Tibial nerve (tissue), 4 donors: ENCODE data around the gene IL1RAPL2. TPM values are rescaled to one million over a fixed set of nuclear protein-coding genes. Genes with fewer than 3 reads are reported as not detected.
"Not testable (repeated sequence)": the region's sequence is repeated elsewhere in the genome, so short reads cannot be mapped to it uniquely, and the experiment has no call there.

ENCODE experiments used
- DNase-seq, 2 donors: peaks; one replicate each; pipeline ENCODE4 v3.0.0-alpha.2; 2019; ENCODE audit warnings: low spot score in 2 of 2
- H3K27ac ChIP-seq, 4 donors: fragments of 200-600 bp; sonication (generic) in 3 of 4; one replicate each; pipeline ENCODE4 v1.5.1; 2017 to 2019; ENCODE audit warnings: mild to moderate bottlenecking in 1 of 4
- H3K27me3 ChIP-seq, 2 donors: fragments of 200-600 bp; sonication (generic) in 1 of 2; one replicate each; pipeline versions ENCODE4 v1.5.1 to v1.6.0; 2017 to 2019
- H3K36me3 ChIP-seq, 3 donors: fragments of 200-600 bp; sonication (generic); one replicate each; pipeline ENCODE4 v1.5.1; 2018 to 2019
- H3K4me1 ChIP-seq, 4 donors: fragments of 200-600 bp; sonication (generic) in 3 of 4; one replicate each; pipeline ENCODE4 v1.5.1; 2017 to 2019
- H3K4me3 ChIP-seq, 4 donors: fragments of 200-600 bp; sonication (generic) in 3 of 4; one replicate each; pipeline ENCODE4 v1.5.1; 2017 to 2019; ENCODE audit warnings: mild to moderate bottlenecking in 1 of 4, moderate library complexity in 1 of 4
- H3K9me3 ChIP-seq, 4 donors: fragments of 200-600 bp; sonication (generic) in 3 of 4; one replicate each; pipeline ENCODE4 v1.5.1; 2017 to 2019
- EP300 ChIP-seq, 2 donors: sonication (generic); formaldehyde crosslinking; IDR thresholded peaks; one replicate each; pipeline ENCODE4 v1.6.1; 2017; ENCODE audit warnings: antibody characterized with exemption in 2 of 2, mild to moderate bottlenecking in 1 of 2
- POLR2A ChIP-seq, 2 donors: fragments of 450-650 bp; IDR thresholded peaks; one replicate each; pipeline ENCODE4 v1.6.1; 2017; ENCODE audit warnings: antibody characterized with exemption in 2 of 2, mild to moderate bottlenecking in 2 of 2, moderate library complexity in 2 of 2
- WGBS, 2 donors: methylation state at CpG; one replicate each; pipeline ENCODE4 v1.1.5; 2018; 5-methylcytosine and 5-hydroxymethylcytosine counted together
- total RNA-seq, 4 donors: library from RNA; depleted of rRNA; stranded (reverse); fragments of >200 nt; gene quantifications; one replicate each; pipeline ENCODE4 v1.1.0, GENCODE V29; 2016
- TF ChIP-seq, protein P1 (sequence below), 5 experiments: fragments of 200-600 bp in 3 of 5; fragments of 450-650 bp in 2 of 5; sonication (generic) in 3 of 5; IDR thresholded peaks; one replicate each; pipeline ENCODE4 v1.5.1; 2016 to 2019; ENCODE audit warnings: antibody characterized with exemption in 5 of 5, mild to moderate bottlenecking in 3 of 5, moderate library complexity in 2 of 5

The IL1RAPL2 gene
- total RNA-seq, 4 donors from 2014 or later = not detected

DNA sequence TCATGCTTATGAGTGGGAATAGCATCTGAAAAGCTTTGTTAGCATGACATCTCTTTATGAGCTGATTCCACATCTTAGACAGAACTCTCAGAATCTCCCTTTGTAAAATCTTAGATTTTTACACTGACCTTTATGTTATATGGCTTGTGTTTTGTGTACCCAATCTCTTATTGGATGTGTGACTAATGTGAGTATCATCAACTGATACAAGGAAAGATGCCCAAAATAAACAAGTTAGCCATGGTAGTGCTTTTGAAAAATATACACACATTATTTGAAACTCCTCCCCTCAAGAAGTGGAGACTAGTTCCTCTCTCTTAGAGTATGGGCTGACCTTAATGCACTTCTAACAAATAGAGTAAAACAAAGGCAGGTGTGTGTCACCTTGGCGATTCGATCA, 1096.2 kb downstream of the IL1RAPL2 start:
- H3K9me3 ChIP-seq = no peaks in the 10 kb centered on the region
- H3K4me3 ChIP-seq = no peak overlapping the region
- 83 to 100% methylated on average over 2 of the region's 2 CpGs for WGBS, 2 donors
- no peaks in the 10 kb centered on the region for H3K36me3 ChIP-seq
- no peaks in the 10 kb centered on the region for H3K4me1 ChIP-seq
- no peak for DNase-seq
- no peak for TF ChIP-seq POLR2A (IDR thresholded peaks at IDR 0.05)
- TF ChIP-seq, protein P1, sequence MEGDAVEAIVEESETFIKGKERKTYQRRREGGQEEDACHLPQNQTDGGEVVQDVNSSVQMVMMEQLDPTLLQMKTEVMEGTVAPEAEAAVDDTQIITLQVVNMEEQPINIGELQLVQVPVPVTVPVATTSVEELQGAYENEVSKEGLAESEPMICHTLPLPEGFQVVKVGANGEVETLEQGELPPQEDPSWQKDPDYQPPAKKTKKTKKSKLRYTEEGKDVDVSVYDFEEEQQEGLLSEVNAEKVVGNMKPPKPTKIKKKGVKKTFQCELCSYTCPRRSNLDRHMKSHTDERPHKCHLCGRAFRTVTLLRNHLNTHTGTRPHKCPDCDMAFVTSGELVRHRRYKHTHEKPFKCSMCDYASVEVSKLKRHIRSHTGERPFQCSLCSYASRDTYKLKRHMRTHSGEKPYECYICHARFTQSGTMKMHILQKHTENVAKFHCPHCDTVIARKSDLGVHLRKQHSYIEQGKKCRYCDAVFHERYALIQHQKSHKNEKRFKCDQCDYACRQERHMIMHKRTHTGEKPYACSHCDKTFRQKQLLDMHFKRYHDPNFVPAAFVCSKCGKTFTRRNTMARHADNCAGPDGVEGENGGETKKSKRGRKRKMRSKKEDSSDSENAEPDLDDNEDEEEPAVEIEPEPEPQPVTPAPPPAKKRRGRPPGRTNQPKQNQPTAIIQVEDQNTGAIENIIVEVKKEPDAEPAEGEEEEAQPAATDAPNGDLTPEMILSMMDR (IDR thresholded peaks at IDR 0.05) = no peak
- TF ChIP-seq EP300 (IDR thresholded peaks at IDR 0.05) = no peak
- no peak overlapping the region for H3K27ac ChIP-seq
- peaks cover 0 to 12% of the 10 kb centered on the region in 2 donors for H3K27me3 ChIP-seq

- H3K27ac ChIP-seq = no peak overlapping the region
- H3K9me3 ChIP-seq = no peaks in the 10 kb centered on the region
- H3K27me3 ChIP-seq = no peaks in the 10 kb centered on the region
- 55 to 61% methylated on average over 2 of the region's 2 CpGs for WGBS, 2 donors
- no peaks in the 10 kb centered on the region for H3K4me1 ChIP-seq
- no peak overlapping the region for H3K4me3 ChIP-seq
- H3K36me3 ChIP-seq = no peaks in the 10 kb centered on the region
- DNase-seq = no peak
- no peak for TF ChIP-seq POLR2A (IDR thresholded peaks at IDR 0.05)
- no peak for TF ChIP-seq EP300 (IDR thresholded peaks at IDR 0.05)
- TF ChIP-seq, protein P1 (IDR thresholded peaks at IDR 0.05) = no peak
Observed at GRCh38 chrX:105664243-105664642, 1098.2 kb downstream of the IL1RAPL2 start.

- not testable (repeated sequence) for H3K27me3 ChIP-seq, H3K4me3 ChIP-seq, DNase-seq, H3K36me3 ChIP-seq, H3K9me3 ChIP-seq, H3K4me1 ChIP-seq, H3K27ac ChIP-seq
- 90% methylated on average over 7 of the region's 7 CpGs; no CpG with 5 or more reads in 1 of the 2 donors for WGBS, 2 donors
Observed at GRCh38 chrX:105684288-105684687, 1118.3 kb downstream of the IL1RAPL2 start.

- H3K4me1 ChIP-seq = no peaks in the 10 kb centered on the region
- no peaks in the 10 kb centered on the region for H3K9me3 ChIP-seq
- H3K27ac ChIP-seq = no peak overlapping the region
- peaks cover 0 to 13% of the 10 kb centered on the region in 2 donors for H3K27me3 ChIP-seq
- DNase-seq = no peak
- H3K36me3 ChIP-seq = no peaks in the 10 kb centered on the region
- WGBS, 2 donors = 52 to 53% methylated on average over 1 of the region's 1 CpG
- TF ChIP-seq EP300 (IDR thresholded peaks at IDR 0.05) (no peak), POLR2A (IDR thresholded peaks at IDR 0.05) (no peak)
- TF ChIP-seq, protein P1 (IDR thresholded peaks at IDR 0.05) = no peak
- H3K4me3 ChIP-seq = no peak overlapping the region
Observed at GRCh38 chrX:105694839-105695238, 1128.8 kb downstream of the IL1RAPL2 start.

DNA sequence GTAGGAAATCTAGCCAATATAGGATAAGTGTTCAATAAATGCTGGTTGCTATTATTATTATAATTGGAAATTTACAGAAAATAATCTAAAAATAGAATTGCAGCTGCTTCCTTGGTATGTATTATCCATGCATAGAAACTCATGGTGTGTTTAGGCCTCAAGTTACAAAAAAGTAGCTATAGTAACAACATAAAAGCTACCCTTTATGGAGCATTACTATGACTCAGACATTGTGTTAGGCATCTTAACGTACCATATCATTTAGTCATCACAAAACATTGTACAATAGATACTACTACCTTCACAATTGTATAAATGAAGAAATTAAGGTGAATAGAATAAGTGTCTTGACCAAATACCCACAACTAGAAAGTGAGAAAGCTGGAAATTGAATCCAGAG, 1129.5 kb downstream of the IL1RAPL2 start:
- peaks cover 0 to 14% of the 10 kb centered on the region in 2 donors for H3K27me3 ChIP-seq
- no peaks in the 10 kb centered on the region for H3K36me3 ChIP-seq
- no peak for DNase-seq
- H3K27ac ChIP-seq = no peak overlapping the region
- H3K4me3 ChIP-seq = no peak overlapping the region
- no peaks in the 10 kb centered on the region for H3K4me1 ChIP-seq
- H3K9me3 ChIP-seq = no peaks in the 10 kb centered on the region
- TF ChIP-seq EP300 (IDR thresholded peaks at IDR 0.05) (no peak), POLR2A (IDR thresholded peaks at IDR 0.05) (no peak)
- TF ChIP-seq, protein P1 (IDR thresholded peaks at IDR 0.05) = no peak
- WGBS, 2 donors = 41 to 84% methylated on average over 1 of the region's 1 CpG

GRCh38 chrX:105696870-105697269, 1130.9 kb downstream of the IL1RAPL2 start:
- DNase-seq = no peak
- Histone ChIP-seq H3K27ac (no peak overlapping the region), H3K9me3 (no peaks in the 10 kb centered on the region), H3K27me3 (peaks cover 0 to 14% of the 10 kb centered on the region in 2 donors), H3K4me3 (no peak overlapping the region), H3K4me1 (no peaks in the 10 kb centered on the region), H3K36me3 (no peaks in the 10 kb centered on the region)
- 41 to 93% methylated on average over 2 of the region's 2 CpGs for WGBS, 2 donors
- TF ChIP-seq EP300 (IDR thresholded peaks at IDR 0.05) (no peak), POLR2A (IDR thresholded peaks at IDR 0.05) (no peak)
- TF ChIP-seq, protein P1 (IDR thresholded peaks at IDR 0.05) = no peak
